Stimulated activated CD8-positive, alpha-beta memory T cell treated with anti-CD3 and anti-CD28 coated beads, Interleukin-12 subunit alpha, Interleukin-12 subunit beta, amount 100 ng/mL, for 24 hours (primary cell): ENCODE data around the gene OSBPL6.

Experiments used
- DNase-seq: peaks from one replicate; pipeline ENCODE4 v3.0.0-alpha.2; 2020; ENCODE audit errors: extremely low read depth

The OSBPL6 gene

DNA sequence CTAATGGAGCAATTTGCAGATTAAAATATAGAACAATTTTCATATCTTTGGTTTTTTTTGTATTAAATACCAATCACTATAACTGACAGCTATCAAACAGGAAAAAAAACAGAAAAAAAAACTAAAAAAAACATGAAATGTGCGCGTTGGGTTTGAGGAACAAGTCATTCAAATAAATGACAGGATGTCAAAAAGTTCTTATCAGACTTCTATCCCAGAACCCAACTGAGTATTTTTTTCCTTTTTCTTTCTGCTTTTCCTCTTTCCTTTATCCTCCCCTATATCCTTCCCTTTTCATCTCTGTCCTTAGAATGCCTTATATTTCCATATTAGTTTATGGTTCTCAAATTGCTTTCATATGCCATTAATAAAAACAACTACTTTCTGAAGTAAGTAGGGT is 242.3 kb downstream of the OSBPL6 start:
- no peak for DNase-seq

DNA sequence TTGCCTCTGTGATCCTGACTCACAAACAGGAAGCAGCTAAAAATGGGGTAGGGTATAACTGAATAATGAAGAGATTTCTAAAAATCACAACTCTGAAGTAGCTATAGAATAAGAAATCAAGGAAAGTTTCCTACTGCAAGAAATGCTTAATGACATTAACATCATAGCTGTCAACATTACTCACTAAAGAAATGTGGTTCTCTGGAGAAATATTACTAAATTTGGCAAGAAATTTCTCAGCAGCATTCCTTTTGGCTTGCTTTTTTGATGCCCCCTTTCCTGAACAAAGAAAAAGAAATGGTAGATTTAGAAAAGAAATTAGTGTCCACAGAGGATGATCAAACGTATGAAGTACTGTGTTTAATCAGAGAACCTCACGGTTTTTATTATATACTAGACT is 247.1 kb downstream of the OSBPL6 start:
- no peak for DNase-seq

DNA sequence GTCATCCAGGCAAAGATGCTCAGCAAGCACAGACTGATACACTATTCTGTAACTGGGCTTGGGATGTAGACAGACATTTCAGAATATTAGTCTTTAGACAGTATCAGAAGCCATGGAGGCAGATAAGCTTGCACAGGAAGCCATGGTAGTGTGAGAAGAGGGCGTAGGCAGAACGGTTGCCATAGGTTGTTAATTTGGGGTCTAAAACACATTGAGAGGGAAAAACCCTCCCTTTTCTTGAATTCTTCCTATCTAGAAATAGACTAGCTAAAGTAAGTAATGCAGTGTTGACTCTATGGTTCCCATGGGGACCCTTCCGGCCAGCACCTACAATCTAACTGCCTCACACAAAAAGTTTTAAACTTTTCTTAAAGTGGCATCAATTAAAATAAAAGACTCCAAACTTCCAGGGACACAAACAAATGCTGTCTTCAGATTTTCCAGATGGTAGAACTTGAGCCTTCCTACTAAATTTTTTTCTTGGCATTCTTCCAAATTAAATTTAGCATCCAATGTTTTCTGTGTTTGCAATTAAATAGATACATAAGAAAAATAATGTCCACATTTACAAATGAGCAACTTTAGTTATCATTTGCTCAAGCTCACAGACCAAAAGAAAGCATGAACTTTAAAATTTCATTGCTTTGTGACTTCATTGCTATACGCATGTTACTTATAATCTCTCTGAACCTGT is 254.8 kb downstream of the OSBPL6 start:
- no peak for DNase-seq

DNA sequence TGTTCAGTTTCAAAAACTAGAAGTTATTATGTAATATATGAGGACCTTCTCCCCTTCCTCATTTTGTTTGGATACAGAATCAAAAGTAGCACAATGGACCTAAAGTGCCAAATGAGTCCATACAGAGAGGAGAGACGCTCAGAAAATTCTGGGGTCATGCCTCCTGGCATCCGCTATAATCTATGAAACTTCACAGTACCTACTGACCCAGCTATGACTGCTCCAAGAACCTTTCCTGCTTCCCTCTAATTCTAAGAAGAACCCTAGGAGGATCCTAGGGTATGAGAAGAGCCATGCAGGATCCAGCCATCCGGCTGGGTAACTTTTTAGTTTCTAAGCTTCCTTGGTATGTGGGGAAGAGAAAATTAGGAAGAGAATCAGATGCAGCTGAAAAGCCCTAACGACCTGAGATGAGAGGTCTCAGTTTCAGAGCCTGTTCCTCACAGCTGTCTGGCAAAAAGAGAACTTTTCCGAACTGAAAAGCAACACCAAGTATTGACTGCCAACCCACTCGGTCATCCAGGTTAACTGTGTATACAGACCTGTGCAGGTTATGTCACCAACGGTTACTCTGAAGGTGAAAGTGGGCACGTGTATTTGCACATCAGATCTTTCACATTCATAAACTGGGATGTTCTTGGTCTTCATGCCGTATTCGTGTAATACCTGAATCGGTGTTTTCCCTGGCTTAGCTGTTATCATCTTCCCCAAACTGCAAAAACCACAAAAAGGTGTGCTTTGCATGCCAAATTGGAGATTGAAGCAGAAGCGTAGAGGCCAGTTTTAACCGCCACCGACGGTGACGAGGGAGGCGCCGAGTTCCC is 255.6 kb downstream of the OSBPL6 start:
- no peak for DNase-seq

DNA sequence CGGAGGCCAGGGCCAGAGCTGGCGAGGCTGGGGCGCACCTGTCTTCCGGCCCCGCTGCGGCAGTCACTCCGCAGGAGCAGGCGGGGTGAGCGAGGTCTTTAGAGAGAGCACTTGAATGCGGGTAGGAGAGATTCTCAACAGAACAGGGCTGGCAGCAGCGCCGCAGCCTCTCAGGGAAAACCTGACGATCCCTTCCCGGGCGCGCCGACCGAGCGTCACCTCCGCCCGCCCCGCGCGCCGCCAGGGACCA is 256.1 kb downstream of the OSBPL6 start:
- no peak for DNase-seq

DNA sequence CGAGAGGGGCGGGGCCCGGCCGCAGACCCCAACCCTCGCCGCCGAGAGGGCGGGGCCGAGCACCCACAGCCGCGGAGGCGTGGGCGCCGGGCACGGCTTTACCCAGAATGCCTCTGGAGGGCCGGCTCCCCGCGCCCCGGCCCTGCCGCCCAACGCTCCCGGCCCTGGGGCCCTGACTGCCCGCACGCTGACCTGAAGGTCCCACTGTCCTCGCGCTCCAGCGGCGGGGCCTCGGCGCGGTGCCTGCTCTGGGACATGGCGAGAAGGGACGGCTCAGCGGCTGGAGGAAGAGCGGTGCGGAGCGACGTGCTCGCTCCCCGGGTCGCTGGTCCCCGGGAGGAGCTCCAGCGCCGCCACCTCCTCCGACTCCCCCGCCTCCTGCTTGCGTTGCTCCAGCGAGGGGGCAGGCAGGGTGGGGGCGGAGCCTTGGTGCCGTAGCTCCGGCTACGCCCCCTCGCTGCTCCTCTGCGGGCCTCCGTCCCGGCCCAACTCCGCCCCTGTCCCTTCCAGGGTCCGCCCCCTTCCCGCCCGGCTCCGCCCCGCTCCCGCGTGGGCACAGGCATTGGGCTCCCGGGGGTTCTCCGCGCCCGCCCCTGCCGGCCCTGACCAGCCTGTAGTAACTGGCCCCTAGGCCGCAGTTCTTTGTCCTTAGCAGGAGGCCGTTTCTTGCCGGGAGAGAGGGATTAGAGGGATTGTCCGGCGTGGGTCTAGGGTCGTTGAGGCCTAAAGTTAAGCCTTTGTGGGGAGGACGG is 256.6 kb downstream of the OSBPL6 start, which contains the start of the genes PJVK and PRKRA:
Gene PJVK, plus strand, starts transcription at position 605 of the 752 bp plus-strand sequence. CDS start 2,032 bp downstream, outside the sequence.
Gene PRKRA, minus strand, starts transcription at position 402 of the 752 bp plus-strand sequence. Its CDS starts 145 bp downstream, at position 257.
- peak; percentile 88 for DNase-seq

DNA sequence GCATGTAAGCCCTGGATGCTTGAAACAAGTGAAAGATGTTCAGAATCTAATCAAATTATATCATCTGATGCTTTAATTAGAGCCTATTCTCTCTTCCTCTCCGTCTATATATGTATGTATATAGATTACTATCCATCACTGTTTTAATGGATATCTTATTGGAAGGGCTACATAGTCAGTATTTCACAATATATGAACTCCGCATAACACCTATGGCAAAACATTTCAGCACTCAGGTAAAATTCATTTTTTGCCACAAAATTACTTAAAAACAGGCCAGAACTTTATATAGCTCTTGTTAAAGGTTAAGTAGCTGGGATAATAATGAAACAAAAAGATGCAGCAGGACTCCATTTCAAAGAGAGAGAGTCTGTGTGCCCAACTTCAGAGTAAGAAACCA is 258.0 kb downstream of the OSBPL6 start:
- no peak for DNase-seq
